ENCODE results near the gene SFRP5.

The SFRP5 gene, protein sequence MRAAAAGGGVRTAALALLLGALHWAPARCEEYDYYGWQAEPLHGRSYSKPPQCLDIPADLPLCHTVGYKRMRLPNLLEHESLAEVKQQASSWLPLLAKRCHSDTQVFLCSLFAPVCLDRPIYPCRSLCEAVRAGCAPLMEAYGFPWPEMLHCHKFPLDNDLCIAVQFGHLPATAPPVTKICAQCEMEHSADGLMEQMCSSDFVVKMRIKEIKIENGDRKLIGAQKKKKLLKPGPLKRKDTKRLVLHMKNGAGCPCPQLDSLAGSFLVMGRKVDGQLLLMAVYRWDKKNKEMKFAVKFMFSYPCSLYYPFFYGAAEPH

DNA sequence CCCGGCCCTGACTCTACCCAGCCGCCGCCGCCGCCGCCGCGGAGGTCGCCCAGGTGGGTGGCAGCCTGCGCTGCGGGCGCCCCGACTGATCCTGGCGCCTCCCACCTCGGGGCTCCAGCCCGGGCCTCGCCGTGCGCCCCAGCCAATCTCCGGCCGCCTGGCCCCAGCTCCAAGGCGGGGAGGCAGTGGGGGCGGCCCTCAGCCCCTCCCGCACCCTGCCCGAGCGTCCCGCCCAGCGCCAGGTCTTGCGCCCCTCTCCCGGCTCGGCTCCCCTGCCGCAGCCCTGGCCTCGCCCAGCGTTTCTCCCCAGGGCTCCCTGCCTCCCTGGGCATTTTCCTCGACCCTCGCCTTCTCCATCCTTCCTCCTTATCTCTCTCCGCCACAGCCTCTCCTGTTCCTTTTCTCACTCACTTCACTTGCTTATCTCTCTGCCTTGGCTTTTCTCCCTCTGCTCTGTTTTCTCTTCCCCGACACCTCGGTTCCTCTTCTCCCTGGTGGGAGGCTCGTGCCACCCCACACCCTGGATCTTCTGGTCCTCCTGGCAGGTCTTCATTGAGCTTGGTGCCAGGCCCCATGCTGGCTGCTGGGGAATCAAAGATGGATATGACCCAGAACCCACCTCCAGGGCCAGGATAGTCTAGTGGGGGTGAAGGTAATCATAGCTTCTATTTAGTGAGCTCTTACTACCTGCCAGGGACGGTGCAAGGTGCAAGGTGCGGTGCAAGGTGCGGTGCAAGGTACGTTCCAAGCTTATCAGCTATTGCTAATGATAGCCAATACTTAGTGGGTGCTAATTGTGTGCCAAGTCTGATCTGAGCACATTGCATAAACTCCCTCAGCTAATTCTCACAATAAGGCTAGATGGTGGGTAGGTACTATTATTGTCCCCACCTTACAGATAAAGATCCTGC is at the start of gene SFRP5:
Gene SFRP5 (minus strand): TSS at position 87 of the 911 bp plus-strand sequence. CDS start 166 bp downstream, outside the sequence.
- DNase-seq (ENCODE audit: low read depth, low spot score), result no peak
- TF ChIP-seq, protein P1, sequence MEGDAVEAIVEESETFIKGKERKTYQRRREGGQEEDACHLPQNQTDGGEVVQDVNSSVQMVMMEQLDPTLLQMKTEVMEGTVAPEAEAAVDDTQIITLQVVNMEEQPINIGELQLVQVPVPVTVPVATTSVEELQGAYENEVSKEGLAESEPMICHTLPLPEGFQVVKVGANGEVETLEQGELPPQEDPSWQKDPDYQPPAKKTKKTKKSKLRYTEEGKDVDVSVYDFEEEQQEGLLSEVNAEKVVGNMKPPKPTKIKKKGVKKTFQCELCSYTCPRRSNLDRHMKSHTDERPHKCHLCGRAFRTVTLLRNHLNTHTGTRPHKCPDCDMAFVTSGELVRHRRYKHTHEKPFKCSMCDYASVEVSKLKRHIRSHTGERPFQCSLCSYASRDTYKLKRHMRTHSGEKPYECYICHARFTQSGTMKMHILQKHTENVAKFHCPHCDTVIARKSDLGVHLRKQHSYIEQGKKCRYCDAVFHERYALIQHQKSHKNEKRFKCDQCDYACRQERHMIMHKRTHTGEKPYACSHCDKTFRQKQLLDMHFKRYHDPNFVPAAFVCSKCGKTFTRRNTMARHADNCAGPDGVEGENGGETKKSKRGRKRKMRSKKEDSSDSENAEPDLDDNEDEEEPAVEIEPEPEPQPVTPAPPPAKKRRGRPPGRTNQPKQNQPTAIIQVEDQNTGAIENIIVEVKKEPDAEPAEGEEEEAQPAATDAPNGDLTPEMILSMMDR (IDR thresholded peaks at IDR 0.05; ENCODE audit: insufficient read depth, low read length, missing control alignments), result no peak
- H3K4me3 ChIP-seq (ENCODE audit: low read depth, low read length), result peak within 1 kb of the TSS; percentile 37
- ChIA-PET POLR2A (no interaction called here), CTCF (interaction anchor here (2.8 to 3.8 kb wide), 2 partner anchors 10 to 20 kb away, joined by 9 to 16 read pairs; no protein-coding TSS in a partner anchor)

DNA sequence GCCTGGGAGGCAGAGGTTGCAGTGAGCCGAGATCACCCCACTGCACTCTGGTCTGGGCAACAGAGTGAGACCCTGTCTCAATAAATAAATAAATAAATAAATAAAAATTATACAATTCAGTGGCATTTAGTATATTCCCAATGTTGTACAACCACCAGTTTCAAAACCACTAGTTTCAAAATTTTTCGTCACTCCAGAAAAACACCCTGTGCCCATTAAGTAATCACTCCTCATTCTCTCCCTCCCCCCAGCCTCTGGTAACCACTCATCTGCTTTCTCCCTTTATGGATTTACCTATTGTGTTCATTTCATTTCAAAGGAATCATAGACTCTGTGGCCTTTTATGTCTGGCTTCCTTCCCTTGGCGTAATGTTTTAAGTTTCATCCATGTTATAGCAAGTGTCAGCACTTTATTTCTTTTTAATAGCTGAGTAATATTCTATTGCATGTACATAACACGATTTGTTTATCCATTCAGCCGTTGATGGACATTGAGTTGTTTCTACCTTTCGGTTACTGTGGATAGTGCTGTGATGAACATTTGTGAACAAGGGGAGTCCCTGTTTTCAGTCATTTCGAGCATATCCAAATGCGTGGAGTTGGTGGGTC is 48.4 kb upstream of the SFRP5 start:
- TF ChIP-seq, protein P1 (IDR thresholded peaks at IDR 0.05; ENCODE audit: insufficient read depth, low read length, missing control alignments), result no peak
- CTCF ChIA-PET, result no interaction called here
- POLR2A ChIA-PET, result no interaction called here
- no peak for DNase-seq (ENCODE audit: low read depth, low spot score)
- no peak overlapping the region for H3K4me3 ChIP-seq (ENCODE audit: low read depth, low read length)

DNA sequence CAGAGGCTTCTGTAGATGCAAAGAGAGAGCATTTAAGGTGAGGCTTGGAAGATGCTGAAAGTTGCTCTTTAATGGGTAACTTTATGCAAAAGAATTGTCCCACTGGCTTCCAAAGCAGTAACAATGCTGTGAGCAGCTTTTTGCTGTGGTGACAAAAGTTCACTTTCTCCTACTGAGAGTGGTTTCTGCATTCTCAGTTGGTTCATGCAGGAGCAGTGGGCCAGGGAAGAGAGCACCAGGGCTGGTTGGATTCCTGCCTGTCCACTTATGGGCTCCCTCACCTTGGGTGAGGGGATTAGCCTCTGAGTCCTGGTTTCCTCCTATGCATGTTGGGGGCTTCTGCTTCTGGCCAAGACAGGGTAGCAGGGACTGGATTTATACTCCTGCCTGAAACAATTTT is 46.8 kb upstream of the SFRP5 start:
- H3K4me3 ChIP-seq (ENCODE audit: low read depth, low read length), result no peak overlapping the region
- DNase-seq (ENCODE audit: low read depth, low spot score), result no peak
- ChIA-PET CTCF (interaction anchor here (1.6 kb wide), 1 partner anchor 27 kb away, joined by 3 read pairs; no protein-coding TSS in a partner anchor), POLR2A (no interaction called here)
- TF ChIP-seq, protein P1 (IDR thresholded peaks at IDR 0.05; ENCODE audit: insufficient read depth, low read length, missing control alignments), result no peak

DNA sequence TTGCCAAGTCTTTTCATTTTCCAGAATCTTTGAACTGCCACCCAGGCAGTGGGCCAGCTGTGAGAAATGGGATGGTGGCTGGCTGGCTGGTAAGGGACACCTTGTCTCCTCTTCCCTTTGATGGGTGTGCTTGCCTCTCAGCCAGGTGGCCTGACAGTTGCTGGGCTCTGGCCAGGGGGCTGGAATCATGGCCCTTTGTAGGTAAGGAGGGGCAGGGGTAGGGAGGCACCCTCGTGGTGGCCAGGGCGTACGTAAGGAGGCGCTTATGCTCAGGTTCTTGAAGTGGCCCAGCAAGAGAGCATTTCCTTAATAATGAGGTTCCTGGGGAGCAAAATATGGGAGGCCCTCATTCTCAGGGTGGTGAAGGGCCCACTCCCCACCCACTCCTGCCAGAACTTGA is 44.8 kb upstream of the SFRP5 start:
- ChIA-PET CTCF (no interaction called here), POLR2A (no interaction called here)
- TF ChIP-seq, protein P1 (IDR thresholded peaks at IDR 0.05; ENCODE audit: insufficient read depth, low read length, missing control alignments), result no peak

DNA sequence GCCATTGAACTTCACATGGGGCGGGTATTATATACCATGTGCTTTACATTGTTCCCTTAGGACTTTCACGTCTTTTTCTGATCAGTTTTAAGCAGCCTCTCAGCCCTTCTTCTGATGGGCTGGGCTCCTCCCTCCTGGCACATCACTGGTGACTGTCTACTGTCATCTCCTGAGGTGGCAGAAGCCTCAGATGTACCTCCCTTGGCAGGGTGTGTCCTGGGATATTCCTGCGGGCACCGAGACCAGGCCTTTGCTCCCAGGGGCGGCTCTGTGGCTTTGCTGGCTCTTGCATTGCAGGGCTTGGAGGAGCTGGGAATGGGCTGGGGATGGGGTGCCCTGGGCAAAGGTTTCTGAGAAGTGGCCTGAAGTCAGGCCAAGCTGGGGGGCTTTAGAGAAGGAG is 43.2 kb upstream of the SFRP5 start:
- no peak for DNase-seq (ENCODE audit: low read depth, low spot score)

More for the DNA sequence above, 44.8 kb upstream of the SFRP5 start:
- no peak overlapping the region for H3K4me3 ChIP-seq (ENCODE audit: low read depth, low read length)
- no peak for DNase-seq (ENCODE audit: low read depth, low spot score)

More for the DNA sequence above, 43.2 kb upstream of the SFRP5 start:
- TF ChIP-seq, protein P1 (IDR thresholded peaks at IDR 0.05; ENCODE audit: insufficient read depth, low read length, missing control alignments), result no peak
- CTCF ChIA-PET, result no interaction called here
- no peak overlapping the region for H3K4me3 ChIP-seq (ENCODE audit: low read depth, low read length)
- POLR2A ChIA-PET, result no interaction called here

All from AG04449 (cell line).